Neutrophil (primary cell): ENCODE data around the gene TACC2.

ENCODE experiments used
- H3K27ac ChIP-seq: fragments of 200-600 bp; sonication (generic); 2 replicates; pipeline ENCODE4 v1.5.1; 2016; ENCODE audit warnings: mild to moderate bottlenecking, moderate library complexity
- H3K27me3 ChIP-seq: fragments of 200-600 bp; sonication (generic); 2 replicates; pipeline ENCODE4 v1.6.0; 2016; ENCODE audit warnings: mild to moderate bottlenecking
- H3K36me3 ChIP-seq: fragments of 200-600 bp; sonication (generic); 2 replicates; pipeline ENCODE4 v1.5.1; 2017
- H3K4me1 ChIP-seq, 2 experiments: fragments of 200-600 bp in 1 of 2; sonication (generic) in 1 of 2; 1 replicate in 1 of 2; 2 replicates in 1 of 2; pipeline versions ENCODE4 v1.5.1 to v1.6.1; 2013 to 2016; ENCODE audit warnings: low read depth in 1 of 2, low read length in 1 of 2, mild to moderate bottlenecking in 1 of 2, moderate library complexity in 1 of 2; ENCODE audit not compliant: control insufficient read depth in 1 of 2, insufficient read depth in 1 of 2
- H3K4me3 ChIP-seq, 2 experiments: fragments of 200-600 bp in 1 of 2; sonication (generic) in 1 of 2; 1 replicate in 1 of 2; 2 replicates in 1 of 2; pipeline ENCODE4 v1.5.1; 2013 to 2016; ENCODE audit warnings: low read depth in 1 of 2, low read length in 1 of 2, mild to moderate bottlenecking in 1 of 2, moderate library complexity in 1 of 2
- H3K9me3 ChIP-seq: fragments of 200-600 bp; sonication (generic); 2 replicates; pipeline ENCODE4 v1.5.1; 2016
- CTCF ChIP-seq: fragments of 200-600 bp; sonication (generic); IDR thresholded peaks from 2 replicates; pipeline ENCODE4 v1.5.1; 2016; ENCODE audit warnings: antibody characterized with exemption

TACC2 gene

GRCh38 chr10:122269059-122269687 lies 280.2 kb downstream of the TACC2 start:
- Histone ChIP-seq H3K36me3 (no peaks in the 10 kb centered on the region), H3K9me3 (no peaks in the 10 kb centered on the region), H3K4me1 (no peaks in the 10 kb centered on the region), H3K4me3 (no peak overlapping the region), H3K27ac (no peak overlapping the region), H3K27me3 (no peaks in the 10 kb centered on the region)
- no peak for TF ChIP-seq CTCF

GRCh38 chr10:122271076-122271475 lies 282.1 kb downstream of the TACC2 start, which contains the start of gene BTBD16:
TSS of gene BTBD16 (plus strand) at chr10:122271296. CDS start at chr10:122275082, 3,786 bp downstream.
- Histone ChIP-seq H3K27me3 (no peaks in the 10 kb centered on the region), H3K4me1 (no peaks in the 10 kb centered on the region), H3K27ac (no peak within 1 kb of the TSS), H3K4me3 (no peak within 1 kb of the TSS), H3K9me3 (no peaks in the 10 kb centered on the region), H3K36me3 (no peaks in the 10 kb centered on the region)
- no peak for TF ChIP-seq CTCF

- no peak for TF ChIP-seq CTCF
- H3K36me3 ChIP-seq, result no peaks in the 10 kb centered on the region
- peaks cover 4% of the 10 kb centered on the region for H3K27me3 ChIP-seq
- no peak overlapping the region for H3K27ac ChIP-seq
- H3K4me1 ChIP-seq, result no peaks in the 10 kb centered on the region
- no peaks in the 10 kb centered on the region for H3K9me3 ChIP-seq
- no peak overlapping the region for H3K4me3 ChIP-seq
Measured at GRCh38 chr10:122273966-122274545, 285.1 kb downstream of the TACC2 start.

DNA sequence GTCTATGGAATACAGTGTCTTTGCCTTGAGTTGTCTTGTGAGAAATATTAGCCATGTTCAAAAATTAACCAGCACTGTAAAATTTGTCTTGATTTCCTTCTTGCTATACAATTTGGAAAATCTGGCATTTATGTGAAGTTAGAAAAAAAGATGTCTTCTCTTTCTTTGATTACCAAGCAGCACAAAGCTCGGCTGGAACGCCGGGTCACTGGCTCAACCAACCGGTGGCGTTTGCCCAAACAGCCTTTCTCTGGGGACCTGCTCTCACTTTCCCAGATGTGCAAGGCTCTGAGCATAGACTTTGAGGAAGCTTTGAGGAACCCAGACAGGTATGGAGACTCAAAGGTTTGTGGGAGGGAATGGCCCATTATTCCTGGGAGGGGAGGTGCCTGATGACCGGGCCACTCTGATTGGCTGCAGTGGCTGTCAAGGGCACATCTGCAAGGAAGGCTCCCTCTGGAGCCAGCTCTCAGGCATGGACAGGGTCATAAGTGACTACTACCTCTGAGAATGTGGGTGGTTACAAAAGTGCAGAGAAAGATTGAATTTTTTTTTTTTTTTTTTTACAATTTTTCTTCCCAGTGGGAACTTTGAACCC lies 287.7 kb downstream of the TACC2 start:
- H3K27me3 ChIP-seq, result peaks cover 4% of the 10 kb centered on the region
- no peaks in the 10 kb centered on the region for H3K9me3 ChIP-seq
- H3K36me3 ChIP-seq, result no peaks in the 10 kb centered on the region
- H3K4me3 ChIP-seq, result no peak overlapping the region
- no peak for TF ChIP-seq CTCF
- H3K4me1 ChIP-seq, result no peaks in the 10 kb centered on the region
- H3K27ac ChIP-seq, result no peak overlapping the region

GRCh38 chr10:122277526-122278136 lies 288.7 kb downstream of the TACC2 start:
- Histone ChIP-seq H3K27me3 (peaks cover 4% of the 10 kb centered on the region), H3K4me3 (no peak overlapping the region), H3K27ac (no peak overlapping the region), H3K4me1 (no peaks in the 10 kb centered on the region), H3K36me3 (no peaks in the 10 kb centered on the region), H3K9me3 (no peaks in the 10 kb centered on the region)
- TF ChIP-seq CTCF, result no peak
